Chondrocyte (in vitro differentiated cells): ENCODE measurements around the gene ZNF845. TPM values are rescaled to one million over a fixed set of nuclear protein-coding genes. Genes with fewer than 3 reads are reported as not detected.

Experiments
- DNase-seq: peaks from one replicate; pipeline ENCODE4 v3.0.0; 2021; ENCODE audit warnings: mixed read lengths, low spot score
- H3K27ac Mint-ChIP-seq: one replicate; pipeline ENCODE4 v1.8.0; 2021; ENCODE audit warnings: mild to moderate bottlenecking, moderate library complexity, mixed read lengths; ENCODE audit not compliant: unreplicated experiment
- H3K27me3 Mint-ChIP-seq: 2 replicates; pipeline ENCODE4 v1.8.0; 2021; ENCODE audit warnings: low read depth, mixed read lengths
- H3K36me3 Mint-ChIP-seq: 2 replicates; pipeline ENCODE4 v1.8.0; 2021; ENCODE audit warnings: low read depth, mixed read lengths
- H3K4me1 Mint-ChIP-seq: 2 replicates; pipeline ENCODE4 v1.8.0; 2021; ENCODE audit warnings: low read depth, mild to moderate bottlenecking, mixed read lengths
- H3K4me3 Mint-ChIP-seq: one replicate; pipeline ENCODE4 v1.8.0; 2021; ENCODE audit warnings: mild to moderate bottlenecking, moderate library complexity, mixed read lengths; ENCODE audit not compliant: unreplicated experiment
- H3K9me3 Mint-ChIP-seq: 2 replicates; pipeline ENCODE4 v1.8.0; 2021; ENCODE audit warnings: low read depth, mixed read lengths
- total RNA-seq: library from RNA; stranded (reverse); gene quantifications from 3 replicates; pipeline ENCODE4 v1.2.1, GENCODE V29; 2021
- TF ChIP-seq, protein P1 (sequence below): fragments of 200-600 bp; sonication (generic); IDR thresholded peaks from 2 replicates; pipeline ENCODE4 v1.5.0; 2021; ENCODE audit warnings: antibody characterized with exemption, mild to moderate bottlenecking, moderate library complexity

Gene ZNF845
- total RNA-seq, 1 donor from 2014 or later: 4.8 TPM

DNA sequence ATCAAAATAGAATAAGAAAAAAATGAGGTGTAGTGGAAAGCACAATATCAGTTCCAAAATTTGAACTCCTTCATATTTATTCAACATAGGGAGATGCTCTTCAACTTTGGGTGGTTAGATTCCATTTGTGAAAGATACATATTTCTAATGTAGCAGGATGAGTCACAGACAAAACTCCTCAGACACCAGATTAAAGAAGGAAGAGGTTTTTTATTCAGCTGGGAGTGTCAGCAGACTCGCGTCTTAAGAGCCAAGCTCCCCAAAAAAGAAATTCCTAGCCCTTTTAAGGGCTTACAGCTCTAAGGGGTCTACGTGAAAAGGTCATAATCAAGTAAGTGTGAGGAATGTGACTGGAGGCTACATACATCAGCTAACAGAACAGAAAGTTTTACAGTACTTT, 54.6 kb downstream of the ZNF845 start:
- Mint-ChIP-seq H3K36me3 (peaks cover 34% of the 10 kb centered on the region), H3K4me1 (peaks cover 7% of the 10 kb centered on the region), H3K4me3 (no peak overlapping the region), H3K27ac (peak overlapping the region; percentile 67), H3K9me3 (peaks cover 52% of the 10 kb centered on the region), H3K27me3 (no peaks in the 10 kb centered on the region)
- TF ChIP-seq, protein P1, sequence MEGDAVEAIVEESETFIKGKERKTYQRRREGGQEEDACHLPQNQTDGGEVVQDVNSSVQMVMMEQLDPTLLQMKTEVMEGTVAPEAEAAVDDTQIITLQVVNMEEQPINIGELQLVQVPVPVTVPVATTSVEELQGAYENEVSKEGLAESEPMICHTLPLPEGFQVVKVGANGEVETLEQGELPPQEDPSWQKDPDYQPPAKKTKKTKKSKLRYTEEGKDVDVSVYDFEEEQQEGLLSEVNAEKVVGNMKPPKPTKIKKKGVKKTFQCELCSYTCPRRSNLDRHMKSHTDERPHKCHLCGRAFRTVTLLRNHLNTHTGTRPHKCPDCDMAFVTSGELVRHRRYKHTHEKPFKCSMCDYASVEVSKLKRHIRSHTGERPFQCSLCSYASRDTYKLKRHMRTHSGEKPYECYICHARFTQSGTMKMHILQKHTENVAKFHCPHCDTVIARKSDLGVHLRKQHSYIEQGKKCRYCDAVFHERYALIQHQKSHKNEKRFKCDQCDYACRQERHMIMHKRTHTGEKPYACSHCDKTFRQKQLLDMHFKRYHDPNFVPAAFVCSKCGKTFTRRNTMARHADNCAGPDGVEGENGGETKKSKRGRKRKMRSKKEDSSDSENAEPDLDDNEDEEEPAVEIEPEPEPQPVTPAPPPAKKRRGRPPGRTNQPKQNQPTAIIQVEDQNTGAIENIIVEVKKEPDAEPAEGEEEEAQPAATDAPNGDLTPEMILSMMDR: no peak
- DNase-seq: no peak

DNA sequence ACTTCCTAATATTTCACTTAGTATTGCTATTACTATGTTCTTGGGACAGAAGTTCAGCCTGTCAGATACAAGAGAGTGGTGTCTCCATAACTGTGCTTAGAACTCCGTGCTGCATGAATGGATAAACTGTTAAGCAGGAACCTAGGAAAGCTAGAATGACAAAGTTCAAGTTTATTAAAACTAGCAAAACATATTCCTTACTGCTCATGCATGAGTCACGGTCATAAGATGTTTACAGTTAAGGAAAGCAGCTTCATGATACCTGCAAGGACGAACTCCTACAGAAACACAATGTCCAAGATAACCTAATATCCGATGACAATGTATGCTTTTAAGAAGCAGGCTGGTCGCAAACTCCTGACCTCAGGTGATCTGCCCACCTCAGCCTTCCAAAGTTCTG, 55.4 kb downstream of the ZNF845 start:
- TF ChIP-seq, protein P1: no peak
- H3K4me3 Mint-ChIP-seq: no peak overlapping the region
- H3K27ac Mint-ChIP-seq: no peak overlapping the region
- no peaks in the 10 kb centered on the region for H3K27me3 Mint-ChIP-seq
- H3K4me1 Mint-ChIP-seq: peaks cover 10% of the 10 kb centered on the region
- peaks cover 45% of the 10 kb centered on the region for H3K9me3 Mint-ChIP-seq
- H3K36me3 Mint-ChIP-seq: peaks cover 27% of the 10 kb centered on the region
- no peak for DNase-seq

DNA sequence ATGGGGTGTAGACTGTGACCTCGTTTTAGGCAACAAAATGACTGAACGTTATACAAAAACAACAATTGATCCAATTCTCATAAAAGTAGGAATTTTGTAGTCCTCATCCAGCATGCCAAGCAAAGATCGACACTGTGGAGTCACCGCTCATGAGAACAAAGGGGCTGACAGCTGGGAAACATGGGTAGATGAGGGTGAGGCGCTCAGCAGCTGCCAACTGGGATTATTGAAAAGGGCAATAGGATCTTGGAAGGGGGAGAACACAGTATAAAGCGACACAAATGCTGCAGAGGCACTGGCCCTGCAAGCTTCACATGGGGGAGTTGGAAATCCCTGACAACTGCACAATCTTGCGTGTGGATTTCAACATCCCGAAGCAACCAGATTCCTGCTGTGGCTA, 56.0 kb downstream of the ZNF845 start:
- Mint-ChIP-seq H3K27me3 (no peaks in the 10 kb centered on the region), H3K4me3 (no peak overlapping the region), H3K27ac (no peak overlapping the region), H3K9me3 (peaks cover 43% of the 10 kb centered on the region), H3K36me3 (peaks cover 24% of the 10 kb centered on the region), H3K4me1 (peaks cover 15% of the 10 kb centered on the region)
- TF ChIP-seq, protein P1: no peak
- DNase-seq: no peak

DNA sequence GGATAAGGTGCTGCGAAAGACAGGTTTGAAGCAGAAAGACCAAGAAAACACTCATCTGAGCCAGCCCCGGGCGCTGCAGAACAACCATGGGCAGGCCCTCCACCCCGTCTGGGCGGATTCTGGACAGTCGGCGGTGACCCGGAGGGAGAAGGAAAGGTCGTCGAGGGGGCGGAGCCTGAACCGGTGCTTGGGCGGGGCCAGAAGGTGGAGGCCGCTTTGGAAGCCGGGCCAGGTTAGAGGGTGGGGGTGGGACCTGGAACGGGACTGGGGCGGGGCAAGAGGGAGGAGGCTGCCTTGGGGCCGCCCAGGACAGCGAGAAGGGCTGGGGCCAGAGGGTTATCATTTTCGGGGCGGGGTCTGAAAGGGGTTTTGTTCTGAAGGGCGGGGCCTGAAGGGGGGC, 56.4 kb downstream of the ZNF845 start:
- Mint-ChIP-seq H3K27ac (no peak overlapping the region), H3K9me3 (peaks cover 39% of the 10 kb centered on the region), H3K27me3 (no peaks in the 10 kb centered on the region), H3K4me3 (no peak overlapping the region), H3K36me3 (peaks cover 20% of the 10 kb centered on the region), H3K4me1 (peaks cover 18% of the 10 kb centered on the region)
- DNase-seq: no peak
- TF ChIP-seq, protein P1: no peak

DNA sequence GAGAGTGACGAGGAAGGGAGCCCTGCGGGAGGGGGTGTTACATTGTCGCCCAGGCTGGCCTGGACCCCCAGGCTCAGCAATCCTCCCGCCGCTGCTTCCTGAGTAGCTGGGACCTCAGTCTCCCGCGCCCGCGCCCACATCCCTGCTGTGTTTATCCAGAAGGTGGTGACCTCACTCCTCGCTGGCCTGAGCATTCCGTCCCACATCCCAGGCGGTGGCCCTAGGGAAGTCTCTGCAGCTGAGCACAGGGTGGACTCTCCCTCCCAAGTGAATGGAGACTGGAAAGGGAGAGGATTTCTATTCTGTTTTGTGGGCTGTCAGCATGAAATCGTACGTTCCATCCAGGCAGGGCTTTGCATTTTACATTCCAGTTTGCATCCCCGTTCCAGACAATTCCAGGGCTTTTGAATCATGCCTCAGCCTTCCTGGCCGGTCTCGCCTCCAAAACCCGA, 61.0 kb downstream of the ZNF845 start:
- TF ChIP-seq, protein P1: no peak
- Mint-ChIP-seq H3K36me3 (peaks cover 10% of the 10 kb centered on the region), H3K27ac (peak overlapping the region; percentile 93), H3K4me1 (peaks cover 24% of the 10 kb centered on the region), H3K9me3 (peaks cover 9% of the 10 kb centered on the region), H3K4me3 (peak overlapping the region; percentile 98), H3K27me3 (no peaks in the 10 kb centered on the region)
- DNase-seq: no peak
